HEK293 (cell line): ENCODE measurements around the gene PSMD7.

ENCODE experiments used
- MYNN ChIP-seq: fragments of 450-650 bp; formaldehyde crosslinking; IDR thresholded peaks from 2 replicates; pipeline ENCODE4 v1.5.1; 2016; ENCODE audit warnings: missing biosample characterization, missing genetic modification characterization, borderline replicate concordance
- OVOL3 ChIP-seq: fragments of 450-650 bp; formaldehyde crosslinking; IDR thresholded peaks from 2 replicates; pipeline ENCODE4 v1.5.1; 2016; ENCODE audit warnings: missing biosample characterization, missing genetic modification characterization
- PRDM1 ChIP-seq: fragments of 450-650 bp; formaldehyde crosslinking; IDR thresholded peaks from 2 replicates; pipeline ENCODE4; 2016; ENCODE audit warnings: missing biosample characterization, missing genetic modification characterization
- SCRT2 ChIP-seq: fragments of 450-650 bp; formaldehyde crosslinking; IDR thresholded peaks from 2 replicates; pipeline ENCODE4 v1.5.1; 2016; ENCODE audit warnings: missing biosample characterization, missing genetic modification characterization
- SP7 ChIP-seq: fragments of 450-650 bp; formaldehyde crosslinking; IDR thresholded peaks from 2 replicates; pipeline ENCODE4 v1.5.1; 2016; ENCODE audit warnings: missing biosample characterization, missing genetic modification characterization
- TRIM28 ChIP-seq: IDR thresholded peaks from 2 replicates; pipeline ENCODE4 v1.6.1; 2011; ENCODE audit warnings: low read length, control low read depth, borderline replicate concordance
- ZBTB48 ChIP-seq: fragments of 450-650 bp; formaldehyde crosslinking; IDR thresholded peaks from 2 replicates; pipeline ENCODE4 v1.5.1; 2016; ENCODE audit warnings: missing biosample characterization, missing genetic modification characterization
- ZEB2 ChIP-seq: fragments of 450-650 bp; formaldehyde crosslinking; IDR thresholded peaks from 2 replicates; pipeline ENCODE4 v1.5.1; 2016; ENCODE audit warnings: missing biosample characterization, missing genetic modification characterization
- ZNF223 ChIP-seq: fragments of 450-650 bp; formaldehyde crosslinking; IDR thresholded peaks from 2 replicates; pipeline ENCODE4 v1.5.1; 2016; ENCODE audit warnings: missing biosample characterization, missing genetic modification characterization
- ZNF248 ChIP-seq: fragments of 450-650 bp; formaldehyde crosslinking; IDR thresholded peaks from 2 replicates; pipeline ENCODE4 v1.5.1; 2017; ENCODE audit warnings: missing biosample characterization, missing genetic modification characterization
- ZNF366 ChIP-seq: fragments of 450-650 bp; formaldehyde crosslinking; conservative IDR thresholded peaks from 2 replicates; pipeline ENCODE4 v1.5.1; 2016; ENCODE audit warnings: missing biosample characterization, missing genetic modification characterization
- ZNF48 ChIP-seq: fragments of 450-650 bp; formaldehyde crosslinking; IDR thresholded peaks from 2 replicates; pipeline ENCODE4 v1.5.1; 2016; ENCODE audit warnings: missing biosample characterization, missing genetic modification characterization
- ZNF529 ChIP-seq: fragments of 450-650 bp; formaldehyde crosslinking; IDR thresholded peaks from 2 replicates; pipeline ENCODE4 v1.5.1; 2017; ENCODE audit warnings: missing genetic modification characterization, missing biosample characterization; ENCODE audit not compliant: insufficient replicate concordance
- ZNF544 ChIP-seq: fragments of 450-650 bp; formaldehyde crosslinking; IDR thresholded peaks from 2 replicates; pipeline ENCODE4 v1.5.0; 2017; ENCODE audit warnings: missing biosample characterization, missing genetic modification characterization
- ZNF560 ChIP-seq: fragments of 450-650 bp; formaldehyde crosslinking; IDR thresholded peaks from 2 replicates; pipeline ENCODE4 v1.5.1; 2017; ENCODE audit warnings: missing biosample characterization, missing genetic modification characterization, borderline replicate concordance
- ZNF626 ChIP-seq: fragments of 450-650 bp; sonication (Bioruptor Pico); formaldehyde crosslinking; IDR thresholded peaks from 2 replicates; pipeline ENCODE4 v1.5.1; 2018; ENCODE audit warnings: missing biosample characterization, missing genetic modification characterization, inconsistent platforms
- ZNF654 ChIP-seq: fragments of 450-650 bp; formaldehyde crosslinking; IDR thresholded peaks from 2 replicates; pipeline ENCODE4 v1.5.1; 2016; ENCODE audit warnings: low read depth, missing biosample characterization, missing genetic modification characterization
- ZNF664 ChIP-seq: fragments of 450-650 bp; formaldehyde crosslinking; IDR thresholded peaks from 2 replicates; pipeline ENCODE4 v1.5.1; 2016; ENCODE audit warnings: missing biosample characterization, missing genetic modification characterization
- ZNF843 ChIP-seq: fragments of 450-650 bp; formaldehyde crosslinking; IDR thresholded peaks from 2 replicates; pipeline ENCODE4 v1.5.1; 2016; ENCODE audit warnings: missing biosample characterization, missing genetic modification characterization
- ZSCAN16 ChIP-seq: fragments of 450-650 bp; formaldehyde crosslinking; IDR thresholded peaks from 2 replicates; pipeline ENCODE4 v1.5.1; 2016; ENCODE audit warnings: missing biosample characterization, missing genetic modification characterization
- ZSCAN30 ChIP-seq: fragments of 450-650 bp; IDR thresholded peaks from 2 replicates; pipeline ENCODE4 v1.5.1; 2018; ENCODE audit warnings: missing biosample characterization, mild to moderate bottlenecking, missing genetic modification characterization, moderate library complexity
- TF ChIP-seq, protein P1 (sequence below): fragments of 450-650 bp; formaldehyde crosslinking; IDR thresholded peaks from 2 replicates; pipeline ENCODE4 v1.5.1; 2016; ENCODE audit warnings: missing biosample characterization, missing genetic modification characterization
- TF ChIP-seq, protein P2 (sequence below): fragments of 450-650 bp; formaldehyde crosslinking; conservative IDR thresholded peaks from 2 replicates; pipeline ENCODE4 v1.5.1; 2016; ENCODE audit warnings: low read depth, missing biosample characterization, missing genetic modification characterization
- TF ChIP-seq, protein P3 (sequence below): fragments of 450-650 bp; formaldehyde crosslinking; IDR thresholded peaks from 2 replicates; pipeline ENCODE4 v1.5.1; 2016; ENCODE audit warnings: missing biosample characterization, missing genetic modification characterization, low read depth
- TF ChIP-seq, protein P4 (sequence below): fragments of 450-650 bp; formaldehyde crosslinking; IDR thresholded peaks from 2 replicates; pipeline ENCODE4 v1.5.1; 2016; ENCODE audit warnings: missing biosample characterization, missing genetic modification characterization, borderline replicate concordance
- TF ChIP-seq, protein P5 (sequence below): fragments of 450-650 bp; formaldehyde crosslinking; IDR thresholded peaks from 2 replicates; pipeline ENCODE4 v1.5.1; 2016; ENCODE audit warnings: missing biosample characterization, missing genetic modification characterization, borderline replicate concordance

The PSMD7 gene

DNA sequence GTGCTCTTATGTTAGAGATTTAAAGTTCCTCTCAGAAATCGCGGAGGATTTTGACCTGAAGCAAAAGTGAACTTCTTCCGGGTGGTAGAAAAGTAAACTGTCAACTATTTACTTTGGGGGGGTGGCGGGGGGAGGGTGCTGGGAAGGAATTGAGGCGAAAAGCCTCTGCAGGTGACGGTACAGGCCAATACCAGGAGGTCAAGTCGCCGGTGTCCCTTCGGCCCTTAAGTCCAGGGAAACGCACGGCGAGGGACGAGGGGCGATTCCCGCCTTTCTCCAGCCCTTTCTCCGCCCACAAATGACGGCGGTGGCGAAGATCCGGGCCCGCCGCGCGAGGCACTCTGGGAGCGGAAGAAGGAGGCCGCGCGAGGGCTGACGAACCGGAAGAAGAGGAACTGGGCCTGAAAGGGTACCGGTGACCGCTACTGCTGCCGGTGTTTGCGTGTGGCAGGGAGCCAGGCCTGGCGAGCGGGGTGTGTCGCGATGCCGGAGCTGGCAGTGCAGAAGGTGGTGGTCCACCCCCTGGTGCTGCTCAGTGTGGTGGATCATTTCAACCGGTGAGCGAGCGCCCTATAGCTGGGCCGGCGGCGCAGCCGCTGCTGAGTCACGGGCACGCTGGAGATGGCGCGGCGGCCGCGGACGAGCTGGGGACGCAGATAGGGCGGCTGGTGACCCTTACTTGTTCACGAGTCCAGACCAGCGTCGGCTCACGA is at the start of gene PSMD7 (continued):
- no peak; the same call in 1 of the 2 replicates for TF ChIP-seq ZSCAN30 (tag by site-specific recombination)
- TF ChIP-seq SP7 (tag by site-specific recombination): peak; percentile 67; the same call in 1 of the 2 replicates
- 0 out of 2 replicates have a peak, but pooled peaks have one; percentile 50 for TF ChIP-seq ZNF843 (tag by site-specific recombination)
- TF ChIP-seq ZNF544 (tag by site-specific recombination): no peak
- TF ChIP-seq OVOL3 (tag by site-specific recombination): 0 out of 2 replicates have a peak, but pooled peaks have one; percentile 42
- no peak; the same call in 1 of the 2 replicates for TF ChIP-seq SCRT2
- TF ChIP-seq ZNF48: no peak
- TF ChIP-seq ZNF223 (tag by site-specific recombination): no peak
- TF ChIP-seq ZNF654 (tag by site-specific recombination): no peak
- peak; percentile 99 for TF ChIP-seq PRDM1 (tag by site-specific recombination)
- peak; percentile 76 for TF ChIP-seq ZEB2 (tag by site-specific recombination)
- no peak for TF ChIP-seq ZNF248 (tag by site-specific recombination)
- TF ChIP-seq, protein P1, sequence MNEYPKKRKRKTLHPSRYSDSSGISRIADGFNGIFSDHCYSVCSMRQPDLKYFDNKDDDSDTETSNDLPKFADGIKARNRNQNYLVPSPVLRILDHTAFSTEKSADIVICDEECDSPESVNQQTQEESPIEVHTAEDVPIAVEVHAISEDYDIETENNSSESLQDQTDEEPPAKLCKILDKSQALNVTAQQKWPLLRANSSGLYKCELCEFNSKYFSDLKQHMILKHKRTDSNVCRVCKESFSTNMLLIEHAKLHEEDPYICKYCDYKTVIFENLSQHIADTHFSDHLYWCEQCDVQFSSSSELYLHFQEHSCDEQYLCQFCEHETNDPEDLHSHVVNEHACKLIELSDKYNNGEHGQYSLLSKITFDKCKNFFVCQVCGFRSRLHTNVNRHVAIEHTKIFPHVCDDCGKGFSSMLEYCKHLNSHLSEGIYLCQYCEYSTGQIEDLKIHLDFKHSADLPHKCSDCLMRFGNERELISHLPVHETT (tag by site-specific recombination): peak; percentile 31; the same call in 1 of the 2 replicates
- TF ChIP-seq TRIM28: no peak
- TF ChIP-seq ZBTB48 (tag by site-specific recombination): peak; percentile 42; the same call in 1 of the 2 replicates
- no peak for TF ChIP-seq ZSCAN16 (tag by site-specific recombination)
- no peak for TF ChIP-seq ZNF626 (tag by site-specific recombination)
- TF ChIP-seq, protein P2, sequence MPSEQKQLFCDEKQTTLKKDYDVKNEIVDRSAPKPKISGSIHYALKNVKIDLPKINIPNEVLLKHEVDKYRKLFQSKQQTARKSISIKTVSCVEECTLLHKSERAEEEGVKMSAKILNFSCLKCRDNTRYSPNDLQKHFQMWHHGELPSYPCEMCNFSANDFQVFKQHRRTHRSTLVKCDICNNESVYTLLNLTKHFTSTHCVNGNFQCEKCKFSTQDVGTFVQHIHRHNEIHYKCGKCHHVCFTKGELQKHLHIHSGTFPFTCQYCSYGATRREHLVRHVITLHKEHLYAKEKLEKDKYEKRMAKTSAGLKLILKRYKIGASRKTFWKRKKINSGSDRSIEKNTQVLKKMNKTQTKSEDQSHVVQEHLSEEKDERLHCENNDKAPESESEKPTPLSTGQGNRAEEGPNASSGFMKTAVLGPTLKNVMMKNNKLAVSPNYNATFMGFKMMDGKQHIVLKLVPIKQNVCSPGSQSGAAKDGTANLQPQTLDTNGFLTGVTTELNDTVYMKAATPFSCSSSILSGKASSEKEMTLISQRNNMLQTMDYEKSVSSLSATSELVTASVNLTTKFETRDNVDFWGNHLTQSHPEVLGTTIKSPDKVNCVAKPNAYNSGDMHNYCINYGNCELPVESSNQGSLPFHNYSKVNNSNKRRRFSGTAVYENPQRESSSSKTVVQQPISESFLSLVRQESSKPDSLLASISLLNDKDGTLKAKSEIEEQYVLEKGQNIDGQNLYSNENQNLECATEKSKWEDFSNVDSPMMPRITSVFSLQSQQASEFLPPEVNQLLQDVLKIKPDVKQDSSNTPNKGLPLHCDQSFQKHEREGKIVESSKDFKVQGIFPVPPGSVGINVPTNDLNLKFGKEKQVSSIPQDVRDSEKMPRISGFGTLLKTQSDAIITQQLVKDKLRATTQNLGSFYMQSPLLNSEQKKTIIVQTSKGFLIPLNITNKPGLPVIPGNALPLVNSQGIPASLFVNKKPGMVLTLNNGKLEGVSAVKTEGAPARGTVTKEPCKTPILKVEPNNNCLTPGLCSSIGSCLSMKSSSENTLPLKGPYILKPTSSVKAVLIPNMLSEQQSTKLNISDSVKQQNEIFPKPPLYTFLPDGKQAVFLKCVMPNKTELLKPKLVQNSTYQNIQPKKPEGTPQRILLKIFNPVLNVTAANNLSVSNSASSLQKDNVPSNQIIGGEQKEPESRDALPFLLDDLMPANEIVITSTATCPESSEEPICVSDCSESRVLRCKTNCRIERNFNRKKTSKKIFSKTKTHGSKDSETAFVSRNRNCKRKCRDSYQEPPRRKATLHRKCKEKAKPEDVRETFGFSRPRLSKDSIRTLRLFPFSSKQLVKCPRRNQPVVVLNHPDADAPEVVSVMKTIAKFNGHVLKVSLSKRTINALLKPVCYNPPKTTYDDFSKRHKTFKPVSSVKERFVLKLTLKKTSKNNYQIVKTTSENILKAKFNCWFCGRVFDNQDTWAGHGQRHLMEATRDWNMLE (tag by site-specific recombination): peak; percentile 97
- TF ChIP-seq, protein P3, sequence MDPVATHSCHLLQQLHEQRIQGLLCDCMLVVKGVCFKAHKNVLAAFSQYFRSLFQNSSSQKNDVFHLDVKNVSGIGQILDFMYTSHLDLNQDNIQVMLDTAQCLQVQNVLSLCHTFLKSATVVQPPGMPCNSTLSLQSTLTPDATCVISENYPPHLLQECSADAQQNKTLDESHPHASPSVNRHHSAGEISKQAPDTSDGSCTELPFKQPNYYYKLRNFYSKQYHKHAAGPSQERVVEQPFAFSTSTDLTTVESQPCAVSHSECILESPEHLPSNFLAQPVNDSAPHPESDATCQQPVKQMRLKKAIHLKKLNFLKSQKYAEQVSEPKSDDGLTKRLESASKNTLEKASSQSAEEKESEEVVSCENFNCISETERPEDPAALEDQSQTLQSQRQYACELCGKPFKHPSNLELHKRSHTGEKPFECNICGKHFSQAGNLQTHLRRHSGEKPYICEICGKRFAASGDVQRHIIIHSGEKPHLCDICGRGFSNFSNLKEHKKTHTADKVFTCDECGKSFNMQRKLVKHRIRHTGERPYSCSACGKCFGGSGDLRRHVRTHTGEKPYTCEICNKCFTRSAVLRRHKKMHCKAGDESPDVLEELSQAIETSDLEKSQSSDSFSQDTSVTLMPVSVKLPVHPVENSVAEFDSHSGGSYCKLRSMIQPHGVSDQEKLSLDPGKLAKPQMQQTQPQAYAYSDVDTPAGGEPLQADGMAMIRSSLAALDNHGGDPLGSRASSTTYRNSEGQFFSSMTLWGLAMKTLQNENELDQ (tag by site-specific recombination): no peak
- no peak for TF ChIP-seq ZNF560 (tag by site-specific recombination)
- TF ChIP-seq ZNF529 (tag by site-specific recombination): no peak
- TF ChIP-seq, protein P4, sequence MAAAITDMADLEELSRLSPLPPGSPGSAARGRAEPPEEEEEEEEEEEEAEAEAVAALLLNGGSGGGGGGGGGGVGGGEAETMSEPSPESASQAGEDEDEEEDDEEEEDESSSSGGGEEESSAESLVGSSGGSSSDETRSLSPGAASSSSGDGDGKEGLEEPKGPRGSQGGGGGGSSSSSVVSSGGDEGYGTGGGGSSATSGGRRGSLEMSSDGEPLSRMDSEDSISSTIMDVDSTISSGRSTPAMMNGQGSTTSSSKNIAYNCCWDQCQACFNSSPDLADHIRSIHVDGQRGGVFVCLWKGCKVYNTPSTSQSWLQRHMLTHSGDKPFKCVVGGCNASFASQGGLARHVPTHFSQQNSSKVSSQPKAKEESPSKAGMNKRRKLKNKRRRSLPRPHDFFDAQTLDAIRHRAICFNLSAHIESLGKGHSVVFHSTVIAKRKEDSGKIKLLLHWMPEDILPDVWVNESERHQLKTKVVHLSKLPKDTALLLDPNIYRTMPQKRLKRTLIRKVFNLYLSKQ (tag by site-specific recombination): no peak
- TF ChIP-seq, protein P5, sequence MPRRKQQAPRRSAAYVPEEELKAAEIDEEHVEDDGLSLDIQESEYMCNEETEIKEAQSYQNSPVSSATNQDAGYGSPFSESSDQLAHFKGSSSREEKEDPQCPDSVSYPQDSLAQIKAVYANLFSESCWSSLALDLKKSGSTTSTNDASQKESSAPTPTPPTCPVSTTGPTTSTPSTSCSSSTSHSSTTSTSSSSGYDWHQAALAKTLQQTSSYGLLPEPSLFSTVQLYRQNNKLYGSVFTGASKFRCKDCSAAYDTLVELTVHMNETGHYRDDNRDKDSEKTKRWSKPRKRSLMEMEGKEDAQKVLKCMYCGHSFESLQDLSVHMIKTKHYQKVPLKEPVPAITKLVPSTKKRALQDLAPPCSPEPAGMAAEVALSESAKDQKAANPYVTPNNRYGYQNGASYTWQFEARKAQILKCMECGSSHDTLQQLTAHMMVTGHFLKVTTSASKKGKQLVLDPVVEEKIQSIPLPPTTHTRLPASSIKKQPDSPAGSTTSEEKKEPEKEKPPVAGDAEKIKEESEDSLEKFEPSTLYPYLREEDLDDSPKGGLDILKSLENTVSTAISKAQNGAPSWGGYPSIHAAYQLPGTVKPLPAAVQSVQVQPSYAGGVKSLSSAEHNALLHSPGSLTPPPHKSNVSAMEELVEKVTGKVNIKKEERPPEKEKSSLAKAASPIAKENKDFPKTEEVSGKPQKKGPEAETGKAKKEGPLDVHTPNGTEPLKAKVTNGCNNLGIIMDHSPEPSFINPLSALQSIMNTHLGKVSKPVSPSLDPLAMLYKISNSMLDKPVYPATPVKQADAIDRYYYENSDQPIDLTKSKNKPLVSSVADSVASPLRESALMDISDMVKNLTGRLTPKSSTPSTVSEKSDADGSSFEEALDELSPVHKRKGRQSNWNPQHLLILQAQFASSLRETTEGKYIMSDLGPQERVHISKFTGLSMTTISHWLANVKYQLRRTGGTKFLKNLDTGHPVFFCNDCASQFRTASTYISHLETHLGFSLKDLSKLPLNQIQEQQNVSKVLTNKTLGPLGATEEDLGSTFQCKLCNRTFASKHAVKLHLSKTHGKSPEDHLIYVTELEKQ: no peak
- no peak for TF ChIP-seq MYNN (tag by site-specific recombination)
- TF ChIP-seq ZNF366 (tag by site-specific recombination): peak; percentile 82
- TF ChIP-seq ZNF664 (tag by site-specific recombination): no peak
